GM11168 (cell line): ENCODE data around the gene COL7A1.

Experiments used
- in situ Hi-C: fragments of 300-500 bp; cut with MboI; formaldehyde crosslinking; loops from one replicate; pipeline ENCODE4 v1.12.0; 2022; ENCODE audit warnings: low sequenced_read_pairs; ENCODE audit not compliant: unreplicated experiment

COL7A1 gene

GRCh38 chr3:48514431-48515227, 80.5 kb downstream of the COL7A1 start:
- in situ Hi-C loops, result no loop called here
